RCC 7860 (cell line): ENCODE measurements around the gene OBSCN.
"Not testable (repeated sequence)": the region's sequence is repeated elsewhere in the genome, so short reads cannot be mapped to it uniquely, and the experiment has no call there.

Experiments used
- DNase-seq: peaks from one replicate; pipeline ENCODE4 v3.0.0-alpha.2; 2015; ENCODE audit warnings: low spot score
- FAIRE-seq: peaks from 2 replicates; lab custom pipeline; 2012; peaks lifted over from hg19 to GRCh38; lab: Jason Lieb, UNC

OBSCN gene

DNA sequence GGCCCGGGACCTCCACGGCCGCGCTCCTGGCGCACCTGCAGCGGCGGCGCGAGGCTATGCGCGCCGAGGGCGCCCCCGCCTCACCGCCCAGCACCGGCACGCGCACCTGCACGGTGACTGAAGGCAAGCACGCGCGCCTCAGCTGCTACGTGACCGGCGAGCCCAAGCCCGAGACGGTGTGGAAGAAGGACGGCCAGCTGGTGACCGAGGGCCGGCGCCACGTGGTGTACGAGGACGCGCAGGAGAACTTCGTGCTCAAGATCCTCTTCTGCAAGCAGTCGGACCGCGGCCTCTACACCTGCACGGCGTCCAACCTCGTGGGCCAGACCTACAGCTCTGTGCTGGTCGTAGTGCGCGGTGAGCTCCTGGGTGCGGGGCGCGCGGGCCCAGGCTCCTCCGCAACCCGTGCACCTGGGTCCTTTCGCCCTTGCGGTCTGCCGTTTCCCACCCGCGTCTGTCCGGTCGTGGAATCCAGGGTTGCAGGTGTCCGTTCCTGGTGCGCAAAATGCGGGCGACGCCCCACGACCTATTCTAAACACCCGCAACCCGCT is 4.6 kb downstream of the OBSCN start:
- FAIRE-seq (no peak), DNase-seq (no peak)

DNA sequence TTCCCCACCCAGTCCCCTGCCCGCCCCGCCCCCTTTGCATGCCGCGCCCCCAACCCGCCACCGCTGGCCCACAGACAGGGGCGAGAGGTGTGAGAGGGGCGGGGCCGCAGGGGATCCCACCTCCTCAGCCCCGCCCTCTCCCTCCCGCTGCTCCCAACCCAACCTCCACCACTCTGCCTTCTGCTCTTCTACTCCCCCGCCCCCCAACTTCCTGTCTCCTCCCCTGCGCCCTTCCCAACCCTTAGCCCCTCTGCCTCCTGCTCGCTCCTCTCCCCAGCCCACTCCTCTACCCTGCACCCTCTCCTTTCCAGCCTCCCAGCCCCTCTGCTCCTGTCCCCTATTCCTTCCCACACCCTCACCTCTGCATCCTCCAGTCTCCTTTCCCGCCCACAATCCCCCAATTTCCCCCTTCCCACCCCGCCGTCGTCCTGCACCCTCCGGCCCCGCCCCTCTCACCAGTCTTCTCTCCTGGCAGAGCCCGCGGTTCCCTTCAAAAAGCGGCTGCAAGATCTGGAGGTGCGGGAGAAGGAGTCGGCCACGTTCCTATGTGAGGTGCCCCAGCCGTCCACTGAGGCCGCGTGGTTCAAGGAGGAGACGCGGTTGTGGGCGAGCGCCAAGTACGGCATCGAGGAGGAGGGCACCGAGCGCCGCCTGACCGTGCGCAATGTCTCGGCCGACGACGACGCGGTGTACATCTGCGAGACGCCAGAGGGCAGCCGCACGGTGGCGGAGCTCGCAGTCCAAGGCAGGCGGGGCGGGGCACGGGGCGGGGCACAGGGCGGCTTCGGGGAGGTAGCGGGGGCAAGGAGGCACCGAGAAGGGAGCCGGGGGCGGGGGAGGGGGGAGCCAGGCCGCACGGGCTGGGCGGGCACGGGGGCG is 5.4 kb downstream of the OBSCN start:
- FAIRE-seq, result no peak
- peak; percentile 66 for DNase-seq

DNA sequence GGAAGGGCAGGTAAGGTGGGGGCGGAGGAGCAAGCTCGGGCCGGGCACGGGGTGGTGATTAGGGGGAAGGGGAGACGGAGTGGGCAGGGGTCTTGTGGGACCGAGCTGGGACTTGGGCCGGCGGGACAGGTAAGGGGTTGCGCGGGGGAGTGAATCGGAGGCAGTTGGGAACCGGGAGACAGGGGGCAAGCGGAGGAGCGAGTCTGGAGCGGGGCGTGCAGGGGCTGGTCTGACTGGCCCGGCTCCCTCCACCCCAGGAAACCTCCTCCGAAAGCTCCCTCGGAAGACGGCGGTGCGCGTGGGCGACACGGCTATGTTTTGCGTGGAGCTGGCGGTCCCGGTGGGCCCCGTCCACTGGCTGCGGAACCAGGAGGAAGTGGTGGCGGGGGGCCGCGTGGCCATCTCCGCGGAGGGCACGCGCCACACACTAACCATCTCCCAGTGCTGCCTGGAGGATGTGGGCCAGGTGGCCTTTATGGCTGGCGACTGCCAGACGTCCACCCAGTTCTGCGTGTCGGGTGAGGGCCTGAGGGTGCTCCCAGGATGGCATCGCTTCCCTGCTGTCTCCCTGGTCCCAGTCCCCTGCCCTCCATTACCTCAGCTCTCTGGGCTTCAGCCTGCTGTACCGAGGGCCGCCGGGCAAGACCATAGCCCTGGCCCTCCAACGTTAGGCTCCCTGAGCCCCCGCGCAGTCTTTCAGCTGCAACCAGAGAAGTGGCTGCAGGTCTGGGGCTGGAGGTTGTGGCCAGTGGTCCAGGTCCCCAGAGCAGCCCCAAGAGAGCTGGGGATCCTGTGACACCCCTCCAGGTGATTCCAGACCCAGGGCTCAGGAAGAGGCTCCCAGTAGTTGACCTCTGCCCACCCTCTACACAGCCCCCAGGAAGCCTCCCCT is 6.3 kb downstream of the OBSCN start:
- no peak for FAIRE-seq
- no peak for DNase-seq

DNA sequence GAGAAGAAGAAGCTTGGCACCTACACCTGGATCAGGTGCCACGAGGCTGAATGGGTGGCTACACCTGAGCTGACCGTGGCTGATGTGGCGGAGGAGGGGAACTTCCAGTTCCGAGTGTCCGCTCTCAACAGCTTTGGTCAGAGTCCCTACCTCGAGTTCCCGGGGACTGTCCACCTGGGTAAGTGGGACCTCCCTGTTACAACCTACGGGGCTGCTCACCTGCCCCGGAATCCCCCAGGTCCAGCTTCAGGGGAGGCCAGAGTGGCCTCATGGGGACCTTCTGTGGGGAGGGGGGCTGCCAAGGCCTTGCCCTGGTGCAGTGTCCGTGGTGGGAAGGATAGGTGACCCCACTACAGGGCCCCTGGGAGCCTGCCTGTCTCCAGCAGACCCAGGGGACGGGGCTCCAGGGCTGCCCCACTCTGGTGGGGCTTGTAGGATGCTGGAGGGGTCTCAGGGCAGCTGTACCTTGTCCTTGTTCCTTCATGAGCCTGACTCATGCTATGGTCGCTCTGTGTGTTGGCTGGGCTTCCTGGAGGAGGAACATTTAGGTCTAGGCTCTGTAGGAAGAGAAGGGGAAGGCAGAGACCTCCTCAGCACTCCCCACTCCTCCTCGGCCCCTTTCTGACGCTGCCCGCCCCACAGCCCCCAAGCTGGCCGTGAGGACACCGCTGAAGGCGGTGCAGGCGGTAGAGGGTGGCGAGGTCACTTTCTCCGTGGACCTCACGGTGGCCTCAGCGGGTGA is 7.2 kb downstream of the OBSCN start:
- DNase-seq (no peak), FAIRE-seq (no peak)

DNA sequence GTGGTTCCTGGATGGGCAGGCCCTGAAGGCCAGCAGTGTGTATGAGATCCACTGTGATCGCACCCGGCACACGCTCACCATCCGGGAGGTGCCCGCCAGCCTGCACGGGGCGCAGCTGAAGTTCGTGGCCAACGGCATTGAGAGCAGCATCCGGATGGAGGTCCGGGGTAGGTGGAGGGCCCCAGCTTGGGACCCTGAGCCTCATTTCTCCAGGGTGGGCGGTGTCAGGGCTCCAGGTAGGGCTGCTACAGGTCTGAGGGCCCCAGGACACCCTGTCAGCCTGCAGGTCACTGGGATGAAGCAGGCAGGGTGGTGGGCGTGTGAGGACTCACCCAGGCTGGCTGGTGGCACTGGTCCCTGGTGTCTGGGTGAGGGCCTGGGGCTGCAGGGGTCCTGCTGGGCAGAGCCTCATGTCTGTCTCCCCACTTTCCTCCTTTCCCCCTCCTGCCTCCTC is 7.8 kb downstream of the OBSCN start:
- no peak for FAIRE-seq

DNA sequence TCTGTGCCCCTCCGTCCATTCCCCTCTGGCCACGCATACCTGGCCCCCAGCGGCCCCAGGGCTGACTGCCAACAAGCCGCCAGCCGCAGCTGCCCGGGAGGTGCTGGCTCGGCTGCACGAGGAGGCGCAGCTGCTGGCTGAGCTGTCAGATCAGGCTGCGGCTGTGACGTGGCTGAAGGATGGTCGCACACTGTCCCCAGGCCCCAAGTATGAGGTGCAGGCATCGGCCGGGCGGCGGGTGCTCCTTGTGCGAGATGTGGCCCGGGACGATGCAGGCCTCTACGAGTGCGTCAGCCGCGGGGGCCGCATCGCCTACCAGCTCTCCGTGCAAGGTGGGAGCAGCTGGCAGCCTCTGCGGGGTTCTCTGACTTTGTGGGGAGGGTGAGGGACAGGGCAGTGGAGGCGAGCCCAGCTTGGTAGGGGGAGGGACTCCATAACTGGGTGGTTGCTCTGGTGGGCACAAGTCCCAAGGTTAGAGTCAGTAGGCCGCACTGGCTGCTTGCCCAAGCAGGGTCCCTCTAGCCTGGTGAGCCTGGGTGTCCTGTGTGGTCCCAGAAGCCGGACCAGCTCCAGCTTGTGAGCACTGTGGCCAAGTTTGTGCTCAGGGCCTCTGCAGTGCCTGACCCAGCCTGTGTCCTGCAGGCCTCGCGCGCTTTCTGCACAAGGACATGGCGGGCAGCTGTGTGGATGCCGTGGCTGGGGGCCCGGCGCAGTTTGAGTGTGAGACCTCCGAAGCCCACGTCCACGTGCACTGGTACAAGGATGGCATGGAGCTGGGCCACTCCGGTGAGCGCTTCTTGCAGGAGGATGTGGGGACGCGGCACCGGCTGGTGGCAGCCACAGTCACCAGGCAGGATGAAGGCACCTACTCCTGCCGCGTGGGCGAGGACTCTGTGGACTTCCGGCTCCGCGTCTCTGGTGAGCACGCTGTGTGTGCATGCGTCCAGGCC is 8.8 kb downstream of the OBSCN start:
- FAIRE-seq, result no peak
- DNase-seq, result no peak

More for the DNA sequence above, 7.8 kb downstream of the OBSCN start:
- no peak for DNase-seq

DNA sequence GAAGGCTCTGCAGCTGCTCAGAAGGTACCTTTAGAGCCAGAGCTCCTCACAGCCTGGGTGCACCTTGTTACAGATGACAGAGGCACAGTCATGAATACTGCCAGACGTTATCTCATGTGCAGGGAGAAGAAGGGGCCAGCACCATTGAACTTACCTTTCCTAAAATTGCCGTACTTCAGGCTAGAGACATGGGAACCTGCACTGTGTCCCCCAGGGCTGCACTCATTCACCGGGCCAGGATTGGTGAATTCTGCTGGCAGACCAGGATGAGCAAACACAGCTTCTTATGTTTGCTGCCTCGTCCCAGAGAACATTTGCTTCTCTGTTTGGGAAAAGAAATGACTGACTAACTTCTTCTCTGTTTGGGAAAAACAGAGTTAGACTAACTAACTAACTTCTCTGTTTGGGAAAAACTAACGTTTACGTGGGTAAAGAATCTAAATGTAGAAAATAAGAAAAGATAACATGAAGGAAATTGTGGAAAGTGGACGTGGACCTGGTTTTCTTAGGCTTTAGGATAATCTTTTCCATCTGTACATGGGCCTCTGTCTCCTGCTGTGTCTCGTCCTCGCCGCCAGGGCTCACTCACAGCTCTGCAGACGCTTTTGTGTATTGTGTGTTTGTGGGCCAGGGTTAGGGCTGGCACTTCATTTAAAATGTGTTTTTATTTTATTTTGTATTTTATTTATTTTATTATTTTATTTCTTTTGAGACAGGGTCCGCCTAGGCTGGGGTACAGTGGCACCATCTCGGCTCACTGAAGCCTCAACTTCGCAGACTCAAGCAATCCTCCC is 9.9 kb downstream of the OBSCN start:
- DNase-seq, result no peak
- FAIRE-seq, result no peak

DNA sequence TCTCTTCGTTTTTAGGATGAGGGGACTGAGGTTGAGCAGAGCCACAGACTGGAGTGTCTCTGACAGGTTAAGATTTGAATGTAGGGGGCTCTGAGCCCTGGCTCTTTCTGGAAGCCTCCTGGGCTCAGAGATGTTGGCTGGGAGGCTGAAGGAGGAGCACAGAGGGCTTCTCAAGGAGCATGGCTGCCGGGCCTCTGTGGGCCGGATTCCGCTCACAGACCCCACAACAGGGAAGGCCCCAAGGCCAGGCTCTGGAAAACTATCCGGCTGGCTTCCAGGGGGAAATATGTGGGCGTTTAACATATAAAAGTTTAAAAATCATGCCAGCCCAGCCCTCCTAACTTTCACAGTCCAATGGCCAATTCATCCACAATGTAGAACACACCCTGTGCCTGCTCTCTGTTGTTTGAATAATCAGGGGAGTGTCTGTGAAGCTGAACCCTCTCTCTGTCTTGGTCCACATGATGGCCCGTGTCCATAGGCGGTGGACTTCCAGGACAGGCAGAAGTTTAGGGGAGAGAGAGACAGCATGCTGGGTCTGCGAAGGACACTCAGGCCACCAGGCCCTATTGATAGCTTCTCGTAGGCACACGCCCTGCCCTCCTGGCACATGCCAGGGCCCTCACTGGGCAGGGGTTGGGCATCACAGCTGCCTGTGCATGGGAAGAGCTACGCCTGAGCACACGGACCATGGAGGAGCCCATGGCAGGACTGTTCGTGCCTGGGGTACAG is 10.8 kb downstream of the OBSCN start:
- FAIRE-seq (no peak), DNase-seq (no peak)

DNA sequence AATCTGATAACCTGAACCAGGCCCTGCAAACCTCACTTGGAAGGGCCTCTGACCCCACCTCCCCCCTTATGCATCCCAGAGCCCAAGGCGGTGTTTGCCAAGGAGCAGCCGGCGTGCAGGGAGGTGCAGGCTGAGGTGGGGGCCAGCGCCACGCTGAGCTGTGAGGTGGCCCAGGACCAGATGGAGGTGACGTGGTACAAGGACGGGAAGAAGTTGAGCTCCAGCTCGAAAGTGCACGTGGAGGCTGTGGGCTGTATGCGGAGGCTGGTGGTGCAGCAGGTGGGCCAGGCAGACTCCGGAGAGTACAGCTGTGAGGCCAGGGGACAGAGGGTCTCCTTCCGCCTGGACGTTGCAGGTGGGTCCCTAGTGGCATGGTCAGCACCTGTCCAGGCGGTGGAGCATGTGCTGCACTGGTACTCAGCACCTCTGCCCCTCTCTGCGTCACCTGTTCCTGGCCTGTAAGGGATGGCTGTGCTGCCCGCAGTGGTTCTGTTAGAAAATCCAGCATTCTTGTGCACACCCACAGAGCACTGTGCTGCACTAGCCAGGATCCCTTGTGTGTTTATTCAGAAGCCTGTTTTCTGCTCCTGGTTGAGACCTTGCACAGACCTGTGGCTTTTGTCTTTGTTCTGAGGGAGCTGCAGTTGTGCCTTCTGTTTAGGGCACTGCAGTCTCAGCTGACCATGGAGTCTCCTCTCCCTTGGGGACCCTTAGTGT is 11.6 kb downstream of the OBSCN start:
- no peak for FAIRE-seq
- no peak for DNase-seq

DNA sequence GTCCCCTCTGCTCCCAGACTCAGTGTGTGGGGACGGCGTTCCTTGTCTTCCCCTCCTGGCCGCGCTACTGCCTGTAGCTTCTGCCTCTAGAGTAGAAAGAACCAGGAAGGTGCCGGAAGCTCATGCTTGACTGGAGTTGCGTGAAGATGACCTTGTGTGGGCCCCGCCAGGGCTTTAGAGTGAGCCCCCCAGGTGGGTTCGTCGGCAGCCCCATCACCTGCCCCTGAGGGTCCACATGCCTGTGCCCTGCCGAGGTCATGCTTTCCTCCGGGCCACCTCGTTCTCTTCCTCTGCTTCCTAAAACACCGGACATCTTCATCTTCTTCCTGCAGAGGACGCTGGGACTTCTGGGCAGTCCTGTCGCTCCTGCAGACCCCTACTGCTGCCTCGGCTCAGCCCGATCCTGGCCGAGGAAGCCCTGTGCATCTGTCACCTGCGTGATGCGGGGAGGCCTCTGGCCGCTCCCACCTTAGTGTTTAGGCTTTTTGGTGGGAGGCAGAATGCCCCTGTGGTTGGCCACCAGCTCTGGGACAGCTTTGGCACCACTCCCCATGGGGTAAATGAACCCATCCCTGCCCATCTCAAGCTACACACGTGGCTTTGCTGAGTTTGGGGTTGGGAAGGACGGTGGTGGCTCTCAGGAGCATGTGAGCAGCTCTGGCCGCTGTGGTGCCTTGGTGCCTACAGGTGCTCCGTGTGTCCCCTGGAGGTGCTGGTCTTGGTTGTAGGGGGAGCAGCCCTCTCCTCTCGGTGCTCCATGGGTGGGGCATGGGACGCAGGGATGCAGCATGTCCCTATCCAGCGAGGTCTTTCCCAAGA is 12.3 kb downstream of the OBSCN start:
- no peak for DNase-seq
- FAIRE-seq, result no peak

DNA sequence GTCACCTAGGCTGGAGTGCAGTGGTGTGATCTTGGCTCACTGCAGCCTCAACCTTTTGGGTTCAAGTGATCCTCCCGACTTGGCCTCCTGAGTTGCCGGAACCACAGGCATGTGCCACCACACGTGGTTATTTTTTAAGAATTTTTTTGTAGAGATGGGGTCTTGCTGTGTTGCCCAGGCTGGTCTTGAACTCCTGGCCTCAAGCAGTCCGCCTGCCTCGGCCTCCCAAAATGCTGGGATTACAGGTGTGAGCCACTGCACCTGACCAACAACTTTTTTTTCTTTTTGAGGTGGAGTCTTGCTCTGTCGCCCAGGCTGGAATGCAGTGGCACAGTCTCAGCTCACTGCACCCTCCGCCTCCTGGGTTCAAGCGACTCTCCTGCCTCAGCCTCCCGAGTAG is 13.3 kb downstream of the OBSCN start:
- FAIRE-seq, DNase-seq: not testable (repeated sequence)

DNA sequence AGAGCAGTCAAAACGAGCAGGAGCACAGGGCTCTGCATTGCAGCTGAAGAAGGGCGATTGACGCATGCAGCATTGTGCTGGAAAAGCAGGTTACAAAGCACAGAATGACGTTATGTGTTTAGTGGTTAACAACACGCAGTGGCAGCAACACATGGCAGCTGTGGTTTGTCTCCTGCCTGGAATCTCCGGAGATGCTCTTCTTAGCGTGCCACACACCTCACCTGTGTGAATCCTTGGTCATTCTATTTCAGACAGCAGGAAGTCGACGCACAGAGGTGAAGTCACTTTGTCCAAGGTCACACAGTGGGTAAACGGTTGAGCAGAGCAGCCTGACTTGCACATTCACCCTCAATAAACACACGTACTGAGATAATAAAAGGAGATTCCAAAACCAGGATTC is 14.7 kb downstream of the OBSCN start:
- no peak for DNase-seq
- FAIRE-seq, result no peak

DNA sequence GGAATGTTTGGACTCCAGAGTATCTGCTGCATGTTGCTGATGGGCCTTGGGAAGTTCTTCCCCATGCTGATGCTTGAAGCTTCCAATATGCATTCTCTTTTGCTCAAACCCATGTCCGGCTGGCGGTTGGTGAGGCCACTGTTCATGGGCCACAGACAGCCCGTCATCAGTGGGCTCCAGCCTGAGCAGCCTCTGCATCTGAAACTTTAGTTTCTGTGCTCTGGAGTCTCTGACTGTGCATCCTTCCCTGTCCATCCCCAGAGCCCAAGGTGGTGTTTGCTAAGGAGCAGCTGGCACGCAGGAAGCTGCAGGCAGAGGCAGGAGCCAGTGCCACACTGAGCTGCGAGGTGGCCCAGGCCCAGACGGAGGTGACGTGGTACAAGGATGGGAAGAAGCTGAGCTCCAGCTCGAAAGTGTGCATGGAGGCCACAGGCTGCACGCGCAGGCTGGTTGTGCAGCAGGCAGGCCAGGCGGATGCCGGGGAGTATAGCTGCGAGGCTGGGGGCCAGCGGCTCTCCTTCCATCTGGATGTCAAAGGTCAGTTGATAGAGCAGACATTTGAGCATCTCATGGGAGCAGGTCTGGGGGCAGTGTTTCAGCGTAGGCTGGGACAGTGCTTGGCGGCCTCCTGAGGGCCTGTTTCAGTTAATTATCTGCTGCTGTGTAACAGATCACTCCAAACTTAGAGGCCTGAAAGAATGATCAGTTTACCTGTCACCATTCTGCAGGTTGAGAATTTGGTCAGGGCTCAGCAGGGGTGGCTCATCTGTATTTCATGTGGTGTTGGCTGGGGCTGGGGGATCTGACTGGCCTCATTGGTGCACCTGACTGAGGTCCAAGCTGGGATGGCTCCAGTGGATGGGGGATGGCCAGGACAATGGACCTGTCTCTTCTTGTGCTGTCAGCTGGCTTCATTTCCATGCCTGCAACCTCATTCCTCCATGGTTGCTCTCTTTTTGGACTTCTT is 16.6 kb downstream of the OBSCN start:
- FAIRE-seq (no peak), DNase-seq (no peak)

DNA sequence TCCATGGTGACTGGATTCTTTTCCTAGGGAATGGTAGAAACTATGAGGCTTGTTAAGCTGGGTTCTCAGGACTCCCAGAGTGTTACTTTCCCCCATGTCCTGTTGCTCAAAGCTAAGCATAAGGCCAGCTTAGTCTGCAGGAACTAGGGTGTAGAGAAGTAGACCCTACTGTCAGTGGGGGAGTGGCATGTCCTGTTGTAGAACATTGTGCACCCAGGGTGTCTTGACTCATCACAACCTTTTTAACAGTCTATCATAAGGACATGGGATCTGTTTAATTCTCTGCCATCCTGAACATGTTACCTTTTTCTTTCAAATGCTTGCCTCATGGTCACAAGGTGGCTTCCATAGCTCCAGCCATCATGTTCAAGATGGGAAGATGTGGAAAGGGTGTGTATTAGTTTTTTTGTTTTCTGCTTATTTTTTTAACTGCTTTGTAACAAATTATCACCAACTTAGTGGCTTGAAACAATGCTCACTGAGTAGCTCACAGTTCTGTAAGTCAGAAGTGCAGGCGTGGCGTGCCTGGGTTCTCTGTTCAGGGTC is 17.4 kb downstream of the OBSCN start:
- FAIRE-seq (no peak), DNase-seq (no peak)

DNA sequence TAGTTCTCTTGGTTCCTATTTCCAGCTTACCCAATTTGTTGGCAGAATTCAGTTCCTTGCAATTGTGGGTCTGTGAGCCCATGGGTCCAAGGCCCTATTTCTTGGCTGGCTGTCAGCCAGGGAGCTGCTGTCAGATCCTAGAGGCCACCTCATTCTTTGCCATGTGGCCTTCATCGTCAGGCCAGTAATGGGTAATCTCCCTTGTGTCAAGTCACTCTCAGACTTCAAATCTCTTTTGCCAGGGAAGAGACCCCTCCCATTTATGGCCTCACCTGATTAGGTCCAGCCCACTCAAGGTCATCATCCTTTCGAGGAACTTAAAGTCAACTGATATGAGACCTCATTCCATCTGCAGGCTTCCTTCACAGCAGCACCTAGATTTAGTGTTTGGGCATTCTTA is 17.9 kb downstream of the OBSCN start:
- DNase-seq (no peak), FAIRE-seq (no peak)
